Right lobe of liver (tissue), 4 donors: ENCODE results near the gene PEDS1.

Source experiments
- POLR2A ChIP-seq: fragments of 450-650 bp; IDR thresholded peaks from one replicate; pipeline ENCODE4 v1.6.1; 2017; ENCODE audit warnings: antibody characterized with exemption, mild to moderate bottlenecking
- TF ChIP-seq, protein P1 (sequence below), 4 donors: fragments of 200-600 bp in 3 of 4; fragments of 450-650 bp in 1 of 4; IDR thresholded peaks; one replicate each; pipeline versions ENCODE4 v1.5.1 to v1.8.0; 2016 to 2022; ENCODE audit warnings: antibody characterized with exemption in 4 of 4, mild to moderate bottlenecking in 2 of 4
- donor health status: DM: no; HTN: no; CAD: no.
- donor health status: DM: no; HTN: no; CAD: no.
- donor health status: DM: no; HTN: yes; CAD: no.

DNA sequence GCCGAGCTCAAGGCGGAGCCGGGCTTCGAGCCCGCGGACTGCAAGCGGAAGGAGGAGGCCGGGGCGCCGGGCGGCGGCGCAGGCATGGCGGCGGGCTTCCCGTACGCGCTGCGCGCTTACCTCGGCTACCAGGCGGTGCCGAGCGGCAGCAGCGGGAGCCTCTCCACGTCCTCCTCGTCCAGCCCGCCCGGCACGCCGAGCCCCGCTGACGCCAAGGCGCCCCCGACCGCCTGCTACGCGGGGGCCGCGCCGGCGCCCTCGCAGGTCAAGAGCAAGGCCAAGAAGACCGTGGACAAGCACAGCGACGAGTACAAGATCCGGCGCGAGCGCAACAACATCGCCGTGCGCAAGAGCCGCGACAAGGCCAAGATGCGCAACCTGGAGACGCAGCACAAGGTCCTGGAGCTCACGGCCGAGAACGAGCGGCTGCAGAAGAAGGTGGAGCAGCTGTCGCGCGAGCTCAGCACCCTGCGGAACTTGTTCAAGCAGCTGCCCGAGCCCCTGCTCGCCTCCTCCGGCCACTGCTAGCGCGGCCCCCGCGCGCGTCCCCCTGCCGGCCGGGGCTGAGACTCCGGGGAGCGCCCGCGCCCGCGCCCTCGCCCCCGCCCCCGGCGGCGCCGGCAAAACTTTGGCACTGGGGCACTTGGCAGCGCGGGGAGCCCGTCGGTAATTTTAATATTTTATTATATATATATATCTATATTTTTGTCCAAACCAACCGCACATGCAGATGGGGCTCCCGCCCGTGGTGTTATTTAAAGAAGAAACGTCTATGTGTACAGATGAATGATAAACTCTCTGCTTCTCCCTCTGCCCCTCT is 38.2 kb upstream of the PEDS1 start:
- TF ChIP-seq POLR2A, result peak; percentile 40
- TF ChIP-seq, protein P1, sequence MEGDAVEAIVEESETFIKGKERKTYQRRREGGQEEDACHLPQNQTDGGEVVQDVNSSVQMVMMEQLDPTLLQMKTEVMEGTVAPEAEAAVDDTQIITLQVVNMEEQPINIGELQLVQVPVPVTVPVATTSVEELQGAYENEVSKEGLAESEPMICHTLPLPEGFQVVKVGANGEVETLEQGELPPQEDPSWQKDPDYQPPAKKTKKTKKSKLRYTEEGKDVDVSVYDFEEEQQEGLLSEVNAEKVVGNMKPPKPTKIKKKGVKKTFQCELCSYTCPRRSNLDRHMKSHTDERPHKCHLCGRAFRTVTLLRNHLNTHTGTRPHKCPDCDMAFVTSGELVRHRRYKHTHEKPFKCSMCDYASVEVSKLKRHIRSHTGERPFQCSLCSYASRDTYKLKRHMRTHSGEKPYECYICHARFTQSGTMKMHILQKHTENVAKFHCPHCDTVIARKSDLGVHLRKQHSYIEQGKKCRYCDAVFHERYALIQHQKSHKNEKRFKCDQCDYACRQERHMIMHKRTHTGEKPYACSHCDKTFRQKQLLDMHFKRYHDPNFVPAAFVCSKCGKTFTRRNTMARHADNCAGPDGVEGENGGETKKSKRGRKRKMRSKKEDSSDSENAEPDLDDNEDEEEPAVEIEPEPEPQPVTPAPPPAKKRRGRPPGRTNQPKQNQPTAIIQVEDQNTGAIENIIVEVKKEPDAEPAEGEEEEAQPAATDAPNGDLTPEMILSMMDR (IDR thresholded peaks at IDR 0.05), result peak in 3 of 4 donors; percentile 16 to 41 (median 39)
